ENCODE measurements around the gene UACA.

GRCh38 chr15:70701171-70701570, 62.2 kb downstream of the UACA start:
- TF ChIP-seq TARDBP (IDR thresholded peaks at IDR 0.05) (no peak), L3MBTL2 (conservative IDR thresholded peaks at IDR 0.05) (no peak), SP1 (IDR thresholded peaks at IDR 0.05) (no peak), FOXM1 (IDR thresholded peaks at IDR 0.05; ENCODE audit: borderline replicate concordance) (no peak), FOXA1 (IDR thresholded peaks at IDR 0.05) (no peak), PKNOX1 (IDR thresholded peaks at IDR 0.05) (no peak), FOXK2 (IDR thresholded peaks at IDR 0.05) (no peak), NFRKB (IDR thresholded peaks at IDR 0.05) (no peak)

All from HEK293T (cell line).